Prostate gland (tissue), 2 donors: ENCODE measurements around the gene IPO5. TPM values are rescaled to one million over a fixed set of nuclear protein-coding genes. Genes with fewer than 3 reads are reported as not detected.

Experiments used
- DNase-seq: peaks from one replicate; pipeline ENCODE4 v3.0.0-alpha.2; 2019; ENCODE audit warnings: low spot score
- H3K27ac ChIP-seq, 2 donors: fragments of 200-600 bp; sonication (generic); 2 replicates each; pipeline ENCODE4 v1.5.1; 2017 to 2019
- H3K27me3 ChIP-seq: fragments of 200-600 bp; sonication (generic); replicated peaks from 2 replicates; pipeline ENCODE4 v1.5.1; 2019; ENCODE audit not compliant: insufficient read depth
- H3K36me3 ChIP-seq, 2 donors: fragments of 200-600 bp; sonication (generic); 1 replicate in 1 of 2; 2 replicates in 1 of 2; pipeline versions ENCODE4 v1.5.1 to v1.8.1; 2017 to 2019
- H3K4me1 ChIP-seq: fragments of 200-600 bp; sonication (generic); replicated peaks from 2 replicates; pipeline ENCODE4 v1.5.1; 2019
- H3K4me3 ChIP-seq, 2 donors: fragments of 200-600 bp; sonication (generic); 2 replicates each; pipeline ENCODE4 v1.5.1; 2017 to 2019
- H3K9me3 ChIP-seq: fragments of 200-600 bp; sonication (generic); 2 replicates; pipeline ENCODE4 v1.5.1; 2017
- CTCF ChIP-seq, 4 experiments: fragments of 200-600 bp in 2 of 4; fragments of 450-650 bp in 2 of 4; sonication (generic) in 2 of 4; IDR thresholded peaks; 1 replicate in 3 of 4; 2 replicates in 1 of 4; pipeline ENCODE4 v1.5.1; 2016 to 2019; ENCODE audit warnings: antibody characterized with exemption in 4 of 4, mild to moderate bottlenecking in 2 of 4, moderate library complexity in 2 of 4
- POLR2A ChIP-seq: fragments of 450-650 bp; IDR thresholded peaks from one replicate; pipeline ENCODE4 v1.6.1; 2016; ENCODE audit warnings: antibody characterized with exemption, mild to moderate bottlenecking
- POLR2AphosphoS5 ChIP-seq: sonication (generic); formaldehyde crosslinking; IDR thresholded peaks from one replicate; pipeline ENCODE4 v1.6.1; 2017; ENCODE audit warnings: antibody characterized with exemption
- WGBS: methylation state at CpG from one replicate; pipeline ENCODE4 v1.1.5; 2018; 5-methylcytosine and 5-hydroxymethylcytosine counted together
- intact Hi-C: fragments of 100-400 bp; cut with DNase I; formaldehyde crosslinking; loops from one replicate; pipeline ENCODE4 v1.14.2; 2022
- total RNA-seq, 2 donors: library from RNA; depleted of rRNA; stranded (reverse); fragments of >200 nt; gene quantifications; one replicate each; pipeline ENCODE4 v1.1.0, GENCODE V29; 2016

The IPO5 gene
- total RNA-seq, 2 donors from 2014 or later = 59.4 to 117 TPM

GRCh38 chr13:98018293-98018692 is 64.8 kb downstream of the IPO5 start:
- WGBS = 93% methylated on average over 4 of the region's 4 CpGs
- Histone ChIP-seq H3K27ac (no peak overlapping the region), H3K4me3 (no peak overlapping the region), H3K9me3 (no peaks in the 10 kb centered on the region), H3K4me1 (no peaks in the 10 kb centered on the region), H3K27me3 (no peaks in the 10 kb centered on the region), H3K36me3 (peaks cover 0 to 8% of the 10 kb centered on the region in 2 donors)
- DNase-seq = no peak
- intact Hi-C loops = no loop called here
- TF ChIP-seq CTCF (IDR thresholded peaks at IDR 0.05) (no peak), POLR2A (no peak), POLR2AphosphoS5 (no peak)

- Histone ChIP-seq H3K4me3 (no peak overlapping the region), H3K36me3 (peaks cover 0 to 8% of the 10 kb centered on the region in 2 donors), H3K27ac (no peak overlapping the region), H3K27me3 (no peaks in the 10 kb centered on the region), H3K9me3 (no peaks in the 10 kb centered on the region), H3K4me1 (no peaks in the 10 kb centered on the region)
- intact Hi-C loops = no loop called here
- 96% methylated on average over 4 of the region's 4 CpGs for WGBS
- no peak for DNase-seq
- TF ChIP-seq POLR2A = no peak
- TF ChIP-seq CTCF (IDR thresholded peaks at IDR 0.05) = no peak
- TF ChIP-seq POLR2AphosphoS5 = no peak
These were observed 65.7 kb downstream of the IPO5 start for GRCh38 chr13:98019186-98019585.

DNA sequence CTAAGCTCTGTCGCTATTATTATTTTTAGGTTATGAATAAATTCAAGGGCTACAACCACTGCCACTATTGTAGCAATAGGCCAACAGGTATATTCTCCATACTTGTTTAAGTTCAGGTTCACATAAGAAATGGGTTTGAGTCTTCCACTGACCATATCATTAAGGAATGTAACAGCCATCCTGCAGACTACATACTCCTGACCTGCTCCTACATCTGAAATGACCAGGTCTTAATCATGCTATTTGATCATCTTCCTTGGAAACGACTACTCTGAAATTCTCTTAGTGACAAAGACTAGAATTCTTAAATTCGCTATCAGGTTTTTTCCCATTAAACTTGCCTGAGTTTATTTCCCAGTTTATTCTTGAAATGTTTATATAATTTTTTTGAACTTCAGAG is 66.8 kb downstream of the IPO5 start:
- Histone ChIP-seq H3K36me3 (peaks cover 0 to 8% of the 10 kb centered on the region in 2 donors), H3K27me3 (no peaks in the 10 kb centered on the region), H3K27ac (no peak overlapping the region), H3K9me3 (no peaks in the 10 kb centered on the region), H3K4me3 (no peak overlapping the region), H3K4me1 (no peaks in the 10 kb centered on the region)
- no peak for DNase-seq
- intact Hi-C loops = no loop called here
- TF ChIP-seq CTCF (IDR thresholded peaks at IDR 0.05) (no peak), POLR2A (no peak), POLR2AphosphoS5 (no peak)
- WGBS = 95% methylated on average over 3 of the region's 3 CpGs

DNA sequence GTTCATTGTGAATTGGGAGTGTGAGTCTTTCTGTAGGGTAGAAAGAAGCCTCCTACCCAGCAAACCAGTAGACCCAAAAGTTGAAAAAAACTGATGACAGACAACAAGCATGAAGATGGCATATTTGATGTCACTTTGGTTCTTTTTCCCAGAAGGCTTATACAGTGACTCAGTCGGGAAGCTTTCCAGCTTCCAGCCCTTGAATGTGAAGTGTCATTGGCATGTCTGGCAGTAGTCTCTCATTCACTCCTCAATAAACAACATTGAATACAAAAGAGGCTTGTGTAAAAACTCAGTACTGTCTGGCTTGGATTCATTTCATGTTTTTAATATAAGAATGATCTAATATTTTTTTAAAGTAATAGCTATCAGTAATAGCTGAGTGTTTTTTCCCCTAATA is 68.7 kb downstream of the IPO5 start:
- no peaks in the 10 kb centered on the region for H3K9me3 ChIP-seq
- no peaks in the 10 kb centered on the region for H3K4me1 ChIP-seq
- WGBS = 38% methylated on average over 1 of the region's 1 CpG
- H3K36me3 ChIP-seq = peaks cover 0 to 8% of the 10 kb centered on the region in 2 donors
- no peaks in the 10 kb centered on the region for H3K27me3 ChIP-seq
- DNase-seq = no peak
- intact Hi-C loops = no loop called here
- H3K27ac ChIP-seq = no peak overlapping the region
- H3K4me3 ChIP-seq = no peak overlapping the region
- TF ChIP-seq CTCF (IDR thresholded peaks at IDR 0.05) (no peak), POLR2A (no peak), POLR2AphosphoS5 (no peak)

- WGBS = 76% methylated on average over 7 of the region's 7 CpGs
- intact Hi-C loops = no loop called here
- Histone ChIP-seq H3K9me3 (no peaks in the 10 kb centered on the region), H3K27me3 (no peaks in the 10 kb centered on the region), H3K4me1 (no peaks in the 10 kb centered on the region), H3K27ac (no peak overlapping the region), H3K36me3 (no peaks in the 10 kb centered on the region), H3K4me3 (no peak overlapping the region)
- no peak for DNase-seq
- TF ChIP-seq CTCF (IDR thresholded peaks at IDR 0.05) (no peak), POLR2AphosphoS5 (no peak), POLR2A (no peak)
These were observed 72.1 kb downstream of the IPO5 start for GRCh38 chr13:98025480-98026025.
